ENCODE measurements around the gene LILRA6.
"Not testable (repeated sequence)": the region's sequence is repeated elsewhere in the genome, so short reads cannot be mapped to it uniquely, and the experiment has no call there.

GRCh38 chr19:54217517-54218247, 24.9 kb downstream of the LILRA6 start:
- TF ChIP-seq ZNF10 (CRISPR knock-in tag; IDR thresholded peaks at IDR 0.05; ENCODE audit: borderline replicate concordance, low read depth); ZNF225 (CRISPR knock-in tag; IDR thresholded peaks at IDR 0.05); ZNF138 (CRISPR knock-in tag; IDR thresholded peaks at IDR 0.05; ENCODE audit: low read depth); SMARCC2 (IDR thresholded peaks at IDR 0.05); ZNF512 (CRISPR knock-in tag; IDR thresholded peaks at IDR 0.05); POLR2A (IDR thresholded peaks at IDR 0.05; ENCODE audit: insufficient read depth in 1 of 2, low read depth in 2 of 2, low read length in 2 of 2); HOXA7 (CRISPR knock-in tag; IDR thresholded peaks at IDR 0.05); SSRP1 (CRISPR knock-in tag; IDR thresholded peaks at IDR 0.05); ZNF230 (CRISPR knock-in tag; IDR thresholded peaks at IDR 0.05); TFAP4 (IDR thresholded peaks at IDR 0.05; ENCODE audit: borderline replicate concordance, low read depth); FOXK2 (IDR thresholded peaks at IDR 0.05): not testable (repeated sequence)

Data from HepG2 (cell line).